SK-N-SH treated with all-trans-retinoic acid at 6 μM for 48 hours (cell line): ENCODE data around the gene UVRAG.

ENCODE experiments used
- ATAC-seq: fragments of 200-7000 bp; cut with Tn5 transposase; 3 replicates; pipeline ENCODE4 v1.9.1; 2020; ENCODE audit warnings: mild to moderate bottlenecking, moderate library complexity
- CREB5 ChIP-seq: fragments of 250-450 bp; sonication (Bioruptor Pico); IDR thresholded peaks from 2 replicates; pipeline ENCODE4 v1.5.1; 2020; ENCODE audit warnings: low read depth, mild to moderate bottlenecking, moderate library complexity
- CSDC2 ChIP-seq: fragments of 250-450 bp; sonication (Bioruptor Pico); IDR thresholded peaks from 2 replicates; pipeline ENCODE4 v1.5.0; 2020; ENCODE audit warnings: mild to moderate bottlenecking, moderate library complexity
- CSRNP3 ChIP-seq: fragments of 250-450 bp; sonication (Bioruptor Pico); IDR thresholded peaks from 2 replicates; pipeline ENCODE4 v1.5.1; 2021; ENCODE audit warnings: mild to moderate bottlenecking, moderate library complexity
- ESRRG ChIP-seq: fragments of 250-450 bp; sonication (Bioruptor Pico); IDR thresholded peaks from 2 replicates; pipeline ENCODE4 v1.6.1; 2021; ENCODE audit warnings: mild to moderate bottlenecking
- ISL1 ChIP-seq: fragments of 250-450 bp; sonication (Bioruptor Pico); IDR thresholded peaks from 2 replicates; pipeline ENCODE4 v2.1.2; 2022; ENCODE audit warnings: mild to moderate bottlenecking, moderate library complexity
- PATZ1 ChIP-seq: fragments of 250-450 bp; sonication (Bioruptor Pico); IDR thresholded peaks from 2 replicates; pipeline ENCODE4 v1.8.0; 2020; ENCODE audit warnings: mild to moderate bottlenecking, moderate library complexity, borderline replicate concordance
- PPARA ChIP-seq: fragments of 250-450 bp; sonication (Bioruptor Pico); IDR thresholded peaks from 2 replicates; pipeline ENCODE4 v1.5.0; 2020; ENCODE audit warnings: mild to moderate bottlenecking, borderline replicate concordance
- RARB ChIP-seq: fragments of 250-450 bp; sonication (Bioruptor Pico); IDR thresholded peaks from 2 replicates; pipeline ENCODE4 v1.8.0; 2021; ENCODE audit warnings: mild to moderate bottlenecking, moderate library complexity
- SNAI2 ChIP-seq: fragments of 250-450 bp; sonication (Bioruptor Pico); IDR thresholded peaks from 2 replicates; pipeline ENCODE4 v1.5.0; 2020; ENCODE audit warnings: mild to moderate bottlenecking, moderate library complexity
- TCF4 ChIP-seq: fragments of 250-450 bp; sonication (Bioruptor Pico); IDR thresholded peaks from 2 replicates; pipeline ENCODE4 v1.8.0; 2021; ENCODE audit warnings: mild to moderate bottlenecking, moderate library complexity, borderline replicate concordance
- TOX ChIP-seq: fragments of 250-450 bp; sonication (Bioruptor Pico); IDR thresholded peaks from 2 replicates; pipeline ENCODE4 v1.8.0; 2021; ENCODE audit warnings: mild to moderate bottlenecking, moderate library complexity, borderline replicate concordance
- TSHZ2 ChIP-seq: fragments of 250-450 bp; sonication (Bioruptor Pico); IDR thresholded peaks from 2 replicates; pipeline ENCODE4 v1.5.0; 2020; ENCODE audit warnings: mild to moderate bottlenecking, moderate library complexity
- ZFP3 ChIP-seq: fragments of 250-450 bp; sonication (Bioruptor Pico); IDR thresholded peaks from 2 replicates; pipeline ENCODE4 v1.5.0; 2020; ENCODE audit warnings: mild to moderate bottlenecking, moderate library complexity
- ZFP30 ChIP-seq: fragments of 450-650 bp; formaldehyde crosslinking; IDR thresholded peaks from 2 replicates; pipeline ENCODE4 v1.5.0; 2022; ENCODE audit warnings: mild to moderate bottlenecking, moderate library complexity
- ZNF565 ChIP-seq: fragments of 450-650 bp; formaldehyde crosslinking; conservative IDR thresholded peaks from 2 replicates; pipeline ENCODE4 v1.5.0; 2020; ENCODE audit warnings: low read depth, mild to moderate bottlenecking, moderate library complexity
- ZNF70 ChIP-seq: fragments of 450-650 bp; formaldehyde crosslinking; IDR thresholded peaks from 2 replicates; pipeline ENCODE4 v1.5.0; 2020; ENCODE audit warnings: mild to moderate bottlenecking, moderate library complexity
- ZNF8 ChIP-seq: fragments of 450-650 bp; formaldehyde crosslinking; IDR thresholded peaks from 2 replicates; pipeline ENCODE4 v1.5.0; 2020; ENCODE audit warnings: mild to moderate bottlenecking, moderate library complexity

The UVRAG gene

GRCh38 chr11:75771646-75772410, 43.2 kb upstream of the UVRAG start (continued):
- TF ChIP-seq CSRNP3 (no peak), ESRRG (CRISPR knock-in tag) (no peak), ZNF70 (no peak), TOX (CRISPR knock-in tag) (no peak)
- TF ChIP-seq, all 23 proteins: peak for 0

- no peak for ATAC-seq
- TF ChIP-seq CSRNP3 (no peak), ZNF8 (no peak), RARB (CRISPR knock-in tag) (no peak), PPARA (CRISPR knock-in tag) (no peak), SNAI2 (CRISPR knock-in tag) (no peak), ZFP30 (CRISPR knock-in tag) (no peak), ZNF565 (CRISPR knock-in tag) (no peak), CREB5 (CRISPR knock-in tag) (no peak), TSHZ2 (CRISPR knock-in tag) (no peak), CSDC2 (CRISPR knock-in tag) (no peak), ZFP3 (CRISPR knock-in tag) (no peak), ISL1 (no peak), PATZ1 (no peak)
- TF ChIP-seq, all 23 proteins: peak for 0
Measured at GRCh38 chr11:75773595-75774353, 41.2 kb upstream of the UVRAG start.

- no peak for ATAC-seq
- TF ChIP-seq TOX (CRISPR knock-in tag) (no peak), TCF4 (no peak), ZNF70 (no peak), ESRRG (CRISPR knock-in tag) (no peak), ZNF565 (CRISPR knock-in tag) (no peak), ZNF8 (no peak), CREB5 (CRISPR knock-in tag) (no peak), ZFP3 (CRISPR knock-in tag) (no peak)
Measured at GRCh38 chr11:75775056-75775455, 40.0 kb upstream of the UVRAG start.
